Muscle layer of colon (tissue), 2 donors: ENCODE results near the gene TATDN2.

Source experiments
- H3K27ac ChIP-seq: one replicate; pipeline ENCODE4 v1.7.0; 2013; ENCODE audit warnings: low read depth, mild to moderate bottlenecking, low read length, moderate library complexity
- H3K27me3 ChIP-seq, 2 donors: one replicate each; pipeline ENCODE4 v1.7.0; 2013; ENCODE audit warnings: low read length in 2 of 2, mild to moderate bottlenecking in 2 of 2; ENCODE audit not compliant: insufficient read depth in 2 of 2, control insufficient read depth in 1 of 2
- H3K36me3 ChIP-seq: one replicate; pipeline ENCODE4 v1.7.0; 2013; ENCODE audit warnings: mild to moderate bottlenecking, low read length; ENCODE audit not compliant: insufficient read depth
- H3K4me1 ChIP-seq: one replicate; pipeline ENCODE4 v1.7.0; 2013; ENCODE audit warnings: mild to moderate bottlenecking, low read length; ENCODE audit not compliant: insufficient read depth
- H3K4me3 ChIP-seq, 2 donors: one replicate each; pipeline ENCODE4 v1.7.0; 2013; ENCODE audit warnings: low read length in 2 of 2, low read depth in 1 of 2, mild to moderate bottlenecking in 1 of 2, moderate library complexity in 1 of 2
- H3K9ac ChIP-seq: one replicate; pipeline ENCODE4 v1.7.0; 2013; ENCODE audit warnings: low read length
- H3K9me3 ChIP-seq: one replicate; pipeline ENCODE4 v1.7.0; 2013; ENCODE audit warnings: mild to moderate bottlenecking, low read length
- donor health status: abdominal sarcoma.
- donor health status: Adenocarcinoma of cecum.

TATDN2 gene

GRCh38 chr3:10223676-10224639 is 24.3 kb upstream of the TATDN2 start:
- H3K4me3 ChIP-seq, result no peak overlapping the region
- H3K27ac ChIP-seq, result no peak overlapping the region
- peaks cover 16% of the 10 kb centered on the region for H3K36me3 ChIP-seq
- no peaks in the 10 kb centered on the region for H3K9me3 ChIP-seq
- no peak overlapping the region for H3K9ac ChIP-seq
- peaks cover 6% of the 10 kb centered on the region for H3K4me1 ChIP-seq
- H3K27me3 ChIP-seq, result no peaks in the 10 kb centered on the region

- Histone ChIP-seq H3K4me3 (no peak overlapping the region), H3K27ac (no peak overlapping the region), H3K4me1 (peaks cover 6% of the 10 kb centered on the region), H3K36me3 (peaks cover 16% of the 10 kb centered on the region), H3K9me3 (no peaks in the 10 kb centered on the region), H3K27me3 (no peaks in the 10 kb centered on the region), H3K9ac (no peak overlapping the region)
These were observed 23.2 kb upstream of the TATDN2 start for GRCh38 chr3:10224794-10225665.

- H3K36me3 ChIP-seq, result peaks cover 16% of the 10 kb centered on the region
- peaks cover 6% of the 10 kb centered on the region for H3K4me1 ChIP-seq
- H3K4me3 ChIP-seq, result no peak overlapping the region
- H3K9ac ChIP-seq, result no peak overlapping the region
- no peaks in the 10 kb centered on the region for H3K9me3 ChIP-seq
- H3K27ac ChIP-seq, result no peak overlapping the region
- H3K27me3 ChIP-seq, result no peaks in the 10 kb centered on the region
These were observed 22.0 kb upstream of the TATDN2 start for GRCh38 chr3:10226293-10226692.

GRCh38 chr3:10228248-10228950 is 19.9 kb upstream of the TATDN2 start:
- Histone ChIP-seq H3K9me3 (no peaks in the 10 kb centered on the region), H3K9ac (no peak overlapping the region), H3K4me1 (peaks cover 6% of the 10 kb centered on the region), H3K27ac (no peak overlapping the region), H3K4me3 (no peak overlapping the region), H3K36me3 (peaks cover 10% of the 10 kb centered on the region), H3K27me3 (no peaks in the 10 kb centered on the region)

- Histone ChIP-seq H3K9me3 (no peaks in the 10 kb centered on the region), H3K9ac (no peak overlapping the region), H3K27me3 (no peaks in the 10 kb centered on the region), H3K36me3 (peaks cover 6% of the 10 kb centered on the region), H3K27ac (no peak overlapping the region), H3K4me1 (peaks cover 6% of the 10 kb centered on the region), H3K4me3 (no peak overlapping the region)
These were observed 18.7 kb upstream of the TATDN2 start for GRCh38 chr3:10229576-10229975.

GRCh38 chr3:10232137-10232536 is 16.1 kb upstream of the TATDN2 start:
- Histone ChIP-seq H3K9me3 (no peaks in the 10 kb centered on the region), H3K27ac (no peak overlapping the region), H3K4me1 (no peaks in the 10 kb centered on the region), H3K36me3 (peaks cover 8% of the 10 kb centered on the region), H3K9ac (no peak overlapping the region), H3K27me3 (no peaks in the 10 kb centered on the region), H3K4me3 (no peak overlapping the region)

GRCh38 chr3:10233988-10234387 is 14.3 kb upstream of the TATDN2 start:
- Histone ChIP-seq H3K27ac (no peak overlapping the region), H3K4me1 (no peaks in the 10 kb centered on the region), H3K36me3 (peaks cover 8% of the 10 kb centered on the region), H3K9ac (no peak overlapping the region), H3K9me3 (no peaks in the 10 kb centered on the region), H3K4me3 (no peak overlapping the region), H3K27me3 (no peaks in the 10 kb centered on the region)

GRCh38 chr3:10234526-10235230 is 13.6 kb upstream of the TATDN2 start:
- H3K9me3 ChIP-seq, result no peaks in the 10 kb centered on the region
- H3K9ac ChIP-seq, result no peak overlapping the region
- H3K4me3 ChIP-seq, result no peak overlapping the region
- no peaks in the 10 kb centered on the region for H3K27me3 ChIP-seq
- H3K36me3 ChIP-seq, result peaks cover 8% of the 10 kb centered on the region
- no peak overlapping the region for H3K27ac ChIP-seq
- no peaks in the 10 kb centered on the region for H3K4me1 ChIP-seq

GRCh38 chr3:10235551-10235950 is 12.7 kb upstream of the TATDN2 start:
- Histone ChIP-seq H3K27ac (no peak overlapping the region), H3K9me3 (no peaks in the 10 kb centered on the region), H3K4me1 (no peaks in the 10 kb centered on the region), H3K27me3 (no peaks in the 10 kb centered on the region), H3K4me3 (no peak overlapping the region), H3K9ac (no peak overlapping the region), H3K36me3 (peaks cover 8% of the 10 kb centered on the region)

GRCh38 chr3:10238345-10239183 is 9.7 kb upstream of the TATDN2 start:
- Histone ChIP-seq H3K9me3 (no peaks in the 10 kb centered on the region), H3K4me3 (no peak overlapping the region), H3K27ac (no peak overlapping the region), H3K36me3 (peaks cover 8% of the 10 kb centered on the region), H3K4me1 (no peaks in the 10 kb centered on the region), H3K9ac (no peak overlapping the region), H3K27me3 (no peaks in the 10 kb centered on the region)
